ENCODE measurements around the gene TNFAIP8.

The TNFAIP8 gene

GRCh38 chr5:119373449-119373858 is 17.6 kb downstream of the TNFAIP8 start:
- no peak overlapping the region for H3K4me3 ChIP-seq (ENCODE audit: low read depth, low read length)
- no peak for TF ChIP-seq CTCF (conservative IDR thresholded peaks at IDR 0.05; ENCODE audit: low read depth, low read length)
- no peak for DNase-seq (ENCODE audit: low read depth)

GRCh38 chr5:119374901-119375300 is 19.1 kb downstream of the TNFAIP8 start:
- DNase-seq (ENCODE audit: low read depth): no peak
- no peak for TF ChIP-seq CTCF (conservative IDR thresholded peaks at IDR 0.05; ENCODE audit: low read depth, low read length)
- H3K4me3 ChIP-seq (ENCODE audit: low read depth, low read length): no peak overlapping the region

- no peak for TF ChIP-seq CTCF (conservative IDR thresholded peaks at IDR 0.05; ENCODE audit: low read depth, low read length)
- no peak overlapping the region for H3K4me3 ChIP-seq (ENCODE audit: low read depth, low read length)
- DNase-seq (ENCODE audit: low read depth): no peak
These were observed 21.2 kb downstream of the TNFAIP8 start for GRCh38 chr5:119377066-119377465.

GRCh38 chr5:119378075-119378700 is 22.4 kb downstream of the TNFAIP8 start:
- no peak for DNase-seq (ENCODE audit: low read depth)
- TF ChIP-seq CTCF (conservative IDR thresholded peaks at IDR 0.05; ENCODE audit: low read depth, low read length): no peak
- H3K4me3 ChIP-seq (ENCODE audit: low read depth, low read length): no peak overlapping the region

GRCh38 chr5:119379096-119379495 is 23.3 kb downstream of the TNFAIP8 start:
- no peak for TF ChIP-seq CTCF (conservative IDR thresholded peaks at IDR 0.05; ENCODE audit: low read depth, low read length)
- H3K4me3 ChIP-seq (ENCODE audit: low read depth, low read length): no peak overlapping the region
- DNase-seq (ENCODE audit: low read depth): no peak

- DNase-seq (ENCODE audit: low read depth): no peak
- H3K4me3 ChIP-seq (ENCODE audit: low read depth, low read length): no peak overlapping the region
- TF ChIP-seq CTCF (conservative IDR thresholded peaks at IDR 0.05; ENCODE audit: low read depth, low read length): no peak
These were observed 24.2 kb downstream of the TNFAIP8 start for GRCh38 chr5:119379942-119380547.

GRCh38 chr5:119382169-119382568 is 26.4 kb downstream of the TNFAIP8 start:
- H3K4me3 ChIP-seq (ENCODE audit: low read depth, low read length): no peak overlapping the region
- peak; percentile 87 for DNase-seq (ENCODE audit: low read depth)

More at GRCh38 chr5:119382169-119382568, 26.4 kb downstream of the TNFAIP8 start:
- no peak for TF ChIP-seq CTCF (conservative IDR thresholded peaks at IDR 0.05; ENCODE audit: low read depth, low read length)

Measured in choroid plexus epithelial cell (primary cell).